Progenitor cell of endocrine pancreas (in vitro differentiated cells): ENCODE results near the gene MAGEA3. TPM values are rescaled to one million over a fixed set of nuclear protein-coding genes. Genes with fewer than 3 reads are reported as not detected.

Source experiments
- DNase-seq: peaks from one replicate; pipeline ENCODE4 v3.0.0; 2021; ENCODE audit warnings: low spot score; ENCODE audit not compliant: unreplicated experiment
- H3K27ac Mint-ChIP-seq: 2 replicates; pipeline ENCODE4 v1.8.0; 2021; ENCODE audit warnings: mild to moderate bottlenecking, moderate library complexity, mixed read lengths
- H3K27me3 Mint-ChIP-seq: 2 replicates; pipeline ENCODE4 v1.8.0; 2021; ENCODE audit warnings: mixed read lengths
- H3K36me3 Mint-ChIP-seq: 2 replicates; pipeline ENCODE4 v1.8.0; 2022; ENCODE audit warnings: mixed read lengths; ENCODE audit not compliant: insufficient read depth
- H3K4me1 Mint-ChIP-seq: 2 replicates; pipeline ENCODE4 v1.8.0; 2021; ENCODE audit warnings: low read depth, mixed read lengths
- H3K4me3 Mint-ChIP-seq: 2 replicates; pipeline ENCODE4 v1.8.0; 2021; ENCODE audit warnings: low read depth, mild to moderate bottlenecking, moderate library complexity, mixed read lengths
- H3K9me3 Mint-ChIP-seq: 2 replicates; pipeline ENCODE4 v1.8.0; 2021; ENCODE audit warnings: low read depth, mixed read lengths
- CTCF ChIP-seq: fragments of 200-600 bp; sonication (generic); IDR thresholded peaks from one replicate; pipeline ENCODE4 v1.5.0; 2021; ENCODE audit warnings: antibody characterized with exemption, mild to moderate bottlenecking; ENCODE audit not compliant: unreplicated experiment
- total RNA-seq: library from RNA; stranded (reverse); gene quantifications from 2 replicates; pipeline ENCODE4 v1.2.1, GENCODE V29; 2021

Gene MAGEA3
- total RNA-seq, 1 donor from 2014 or later, result not detected

- Mint-ChIP-seq H3K9me3 (peaks cover 13% of the 10 kb centered on the region), H3K27me3 (no peaks in the 10 kb centered on the region), H3K27ac (no peak overlapping the region), H3K4me1 (no peaks in the 10 kb centered on the region), H3K4me3 (no peak overlapping the region), H3K36me3 (no peaks in the 10 kb centered on the region)
- TF ChIP-seq CTCF, result no peak
- DNase-seq, result no peak
These were observed 40.0 kb downstream of the MAGEA3 start for GRCh38 chrX:152738560-152738959.

Other genes with a start within 250 kb of the MAGEA3 start
- gene GABRA3, start 247.5 kb upstream of the MAGEA3 start, total RNA-seq, result 0.13 TPM in 1 of 2 replicates, not detected in the other
- 0.10 and 0.18 TPM in 2 replicates for gene GABRQ, start 60.9 kb upstream of the MAGEA3 start, total RNA-seq
- 0.38 TPM in 1 of 2 replicates, not detected in the other for gene CSAG2, start 10.5 kb downstream of the MAGEA3 start, total RNA-seq
- gene MAGEA2B, start 15.8 kb downstream of the MAGEA3 start, total RNA-seq, result 1.4 TPM in 1 of 2 replicates, not detected in the other
- gene CSAG1, start 34.9 kb downstream of the MAGEA3 start, total RNA-seq, result not detected in 2 replicates
- gene MAGEA12, start 35.0 kb downstream of the MAGEA3 start, total RNA-seq, result not detected in 2 replicates
- 0.22 TPM in 1 of 2 replicates, not detected in the other for gene MAGEA2, start 55.0 kb downstream of the MAGEA3 start, total RNA-seq
- gene CSAG3, start 60.4 kb downstream of the MAGEA3 start, total RNA-seq, result not detected in 2 replicates
- not detected in 2 replicates for gene MAGEA6, start 70.9 kb downstream of the MAGEA3 start, total RNA-seq
- 53.1 and 58.2 TPM in 2 replicates for gene CETN2, start 132.0 kb downstream of the MAGEA3 start, total RNA-seq
- gene NSDHL, start 132.3 kb downstream of the MAGEA3 start, total RNA-seq, result 29.0 and 30.0 TPM in 2 replicates
- 10.1 and 12.3 TPM in 2 replicates for gene ZNF185, start 199.3 kb downstream of the MAGEA3 start, total RNA-seq